Esophagus muscularis mucosa (tissue), 4 donors: ENCODE measurements around the gene SLCO4A1.
A peak's percentile ranks its signal among the peaks of the same experiment; 100 is the strongest.

Experiments
- EP300 ChIP-seq: sonication (generic); formaldehyde crosslinking; IDR thresholded peaks from one replicate; pipeline ENCODE4 v1.6.1; 2017; ENCODE audit warnings: antibody characterized with exemption
- POLR2A ChIP-seq: fragments of 450-650 bp; IDR thresholded peaks from one replicate; pipeline ENCODE4 v1.6.1; 2017; ENCODE audit warnings: antibody characterized with exemption, moderate library complexity, mild to moderate bottlenecking, low read depth
- TF ChIP-seq, protein P1 (sequence below), 3 experiments: fragments of 200-600 bp in 2 of 3; fragments of 450-650 bp in 1 of 3; sonication (generic) in 2 of 3; IDR thresholded peaks; one replicate each; pipeline ENCODE4 v1.5.1; 2017 to 2019; ENCODE audit warnings: antibody characterized with exemption in 3 of 3, mild to moderate bottlenecking in 2 of 3, moderate library complexity in 1 of 3

DNA sequence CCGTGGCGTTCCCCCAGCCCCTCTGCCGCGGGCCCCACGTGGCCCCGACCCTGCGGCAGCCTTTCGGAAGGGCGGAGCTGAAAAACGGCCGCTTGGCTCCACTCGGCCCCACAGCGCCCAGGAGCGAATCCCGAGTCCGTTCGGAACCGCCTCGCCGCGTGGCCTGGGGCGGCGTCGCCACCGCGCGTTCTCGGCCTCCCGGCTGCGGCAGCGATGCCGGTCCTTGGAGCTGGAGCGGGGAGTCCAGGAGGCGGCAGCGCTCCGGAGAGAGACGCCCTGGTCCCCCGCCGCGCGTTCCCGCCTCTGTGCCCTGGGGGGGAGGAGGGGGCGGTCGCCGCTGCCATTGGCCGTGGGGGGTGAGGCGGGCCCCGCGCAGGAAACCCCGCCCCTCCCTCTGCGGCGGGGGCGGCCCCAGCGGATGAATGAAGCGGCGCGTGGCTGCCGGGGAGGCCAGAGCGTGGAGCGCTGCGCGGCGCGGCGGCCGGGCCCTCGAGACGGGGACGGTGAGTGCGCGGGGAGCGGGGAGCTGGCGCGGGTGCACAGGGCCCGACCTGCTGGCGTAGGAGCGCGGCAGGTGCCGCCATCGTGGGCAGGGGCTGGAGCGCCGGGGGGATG lies at the start of gene SLCO4A1:
- TF ChIP-seq, protein P1, sequence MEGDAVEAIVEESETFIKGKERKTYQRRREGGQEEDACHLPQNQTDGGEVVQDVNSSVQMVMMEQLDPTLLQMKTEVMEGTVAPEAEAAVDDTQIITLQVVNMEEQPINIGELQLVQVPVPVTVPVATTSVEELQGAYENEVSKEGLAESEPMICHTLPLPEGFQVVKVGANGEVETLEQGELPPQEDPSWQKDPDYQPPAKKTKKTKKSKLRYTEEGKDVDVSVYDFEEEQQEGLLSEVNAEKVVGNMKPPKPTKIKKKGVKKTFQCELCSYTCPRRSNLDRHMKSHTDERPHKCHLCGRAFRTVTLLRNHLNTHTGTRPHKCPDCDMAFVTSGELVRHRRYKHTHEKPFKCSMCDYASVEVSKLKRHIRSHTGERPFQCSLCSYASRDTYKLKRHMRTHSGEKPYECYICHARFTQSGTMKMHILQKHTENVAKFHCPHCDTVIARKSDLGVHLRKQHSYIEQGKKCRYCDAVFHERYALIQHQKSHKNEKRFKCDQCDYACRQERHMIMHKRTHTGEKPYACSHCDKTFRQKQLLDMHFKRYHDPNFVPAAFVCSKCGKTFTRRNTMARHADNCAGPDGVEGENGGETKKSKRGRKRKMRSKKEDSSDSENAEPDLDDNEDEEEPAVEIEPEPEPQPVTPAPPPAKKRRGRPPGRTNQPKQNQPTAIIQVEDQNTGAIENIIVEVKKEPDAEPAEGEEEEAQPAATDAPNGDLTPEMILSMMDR (IDR thresholded peaks at IDR 0.05): no peak
- TF ChIP-seq EP300 (no peak), POLR2A (peak; percentile 36)
